ENCODE results near the gene MPST.

DNA sequence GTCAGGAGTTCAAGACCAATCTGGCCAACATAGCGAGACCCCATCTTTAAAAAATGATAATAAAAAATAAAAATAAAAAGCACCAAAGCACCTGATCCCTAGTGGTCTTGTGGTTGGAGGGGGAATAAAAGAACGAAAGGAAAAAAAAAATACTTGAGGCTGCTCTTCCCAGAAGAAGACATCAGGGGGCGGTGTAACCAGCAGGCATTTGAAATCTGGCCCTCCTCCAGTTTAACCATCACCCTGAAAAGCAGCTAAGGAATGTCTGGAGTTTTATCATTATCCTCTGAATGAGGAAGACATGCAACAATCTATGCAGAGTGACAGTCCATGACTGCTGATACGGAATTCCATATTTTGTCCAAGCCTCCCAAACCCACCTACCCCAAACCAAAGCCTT, 26.4 kb downstream of the MPST start:
- TF ChIP-seq, protein P1, sequence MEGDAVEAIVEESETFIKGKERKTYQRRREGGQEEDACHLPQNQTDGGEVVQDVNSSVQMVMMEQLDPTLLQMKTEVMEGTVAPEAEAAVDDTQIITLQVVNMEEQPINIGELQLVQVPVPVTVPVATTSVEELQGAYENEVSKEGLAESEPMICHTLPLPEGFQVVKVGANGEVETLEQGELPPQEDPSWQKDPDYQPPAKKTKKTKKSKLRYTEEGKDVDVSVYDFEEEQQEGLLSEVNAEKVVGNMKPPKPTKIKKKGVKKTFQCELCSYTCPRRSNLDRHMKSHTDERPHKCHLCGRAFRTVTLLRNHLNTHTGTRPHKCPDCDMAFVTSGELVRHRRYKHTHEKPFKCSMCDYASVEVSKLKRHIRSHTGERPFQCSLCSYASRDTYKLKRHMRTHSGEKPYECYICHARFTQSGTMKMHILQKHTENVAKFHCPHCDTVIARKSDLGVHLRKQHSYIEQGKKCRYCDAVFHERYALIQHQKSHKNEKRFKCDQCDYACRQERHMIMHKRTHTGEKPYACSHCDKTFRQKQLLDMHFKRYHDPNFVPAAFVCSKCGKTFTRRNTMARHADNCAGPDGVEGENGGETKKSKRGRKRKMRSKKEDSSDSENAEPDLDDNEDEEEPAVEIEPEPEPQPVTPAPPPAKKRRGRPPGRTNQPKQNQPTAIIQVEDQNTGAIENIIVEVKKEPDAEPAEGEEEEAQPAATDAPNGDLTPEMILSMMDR (conservative IDR thresholded peaks at IDR 0.05; ENCODE audit: low read length) = peak; percentile 79
- TF ChIP-seq EZH2phosphoT487 (IDR thresholded peaks at IDR 0.05; ENCODE audit: borderline replicate concordance, low read depth, low read length) = no peak
